OCI-LY3 (cell line): ENCODE results near the gene RIPPLY1.

ENCODE experiments used
- H2AFZ ChIP-seq: fragments of 200-600, 300-600 bp; shearing (Covaris generic); 2 replicates; pipeline ENCODE4 v1.6.0; 2014; ENCODE audit warnings: antibody characterized with exemption, low read depth, low read length
- H3K27ac ChIP-seq: fragments of 200-600, 300-600 bp; sonication (generic); 2 replicates; pipeline ENCODE4 v1.5.1; 2014; ENCODE audit warnings: mild to moderate bottlenecking, low read length, moderate library complexity, mixed read lengths
- H3K27me3 ChIP-seq: fragments of 200-600, 300-600 bp; sonication (generic); 2 replicates; pipeline ENCODE4 v1.6.1; 2014; ENCODE audit warnings: low read depth, low read length, mixed read lengths
- H3K36me3 ChIP-seq: fragments of 200-600, 300-600 bp; sonication (generic); replicated peaks from 2 replicates; pipeline ENCODE3; 2014; ENCODE audit warnings: low read depth, low read length, mixed read lengths
- H3K4me1 ChIP-seq: fragments of 300-600, 200-600 bp; sonication (generic); 2 replicates; pipeline ENCODE4 v1.6.1; 2014; ENCODE audit warnings: low read length, mixed read lengths
- H3K4me2 ChIP-seq: fragments of 200-600, 300-600 bp; sonication (generic); 2 replicates; pipeline ENCODE4 v1.6.1; 2014; ENCODE audit warnings: low read length, mixed read lengths
- H3K4me3 ChIP-seq: fragments of 300-600, 200-600 bp; sonication (generic); 2 replicates; pipeline ENCODE4 v1.5.1; 2014; ENCODE audit warnings: antibody characterized with exemption, mild to moderate bottlenecking, low read length, moderate library complexity
- H3K79me2 ChIP-seq: fragments of 300-600, 200-600 bp; shearing (Covaris generic); 2 replicates; pipeline ENCODE4 v1.6.1; 2014; ENCODE audit warnings: mild to moderate bottlenecking, low read length, mixed read lengths
- H3K9ac ChIP-seq: fragments of 300-600, 200-600 bp; shearing (Covaris generic); 2 replicates; pipeline ENCODE4 v1.6.0; 2014; ENCODE audit warnings: mild to moderate bottlenecking, low read length, moderate library complexity
- H3K9me3 ChIP-seq: fragments of 200-600, 300-600 bp; shearing (Covaris generic); 2 replicates; pipeline ENCODE4 v1.6.1; 2014; ENCODE audit warnings: low read length, mixed read lengths; ENCODE audit not compliant: insufficient read depth
- H4K20me1 ChIP-seq: fragments of 200-600, 300-600 bp; sonication (generic); 2 replicates; pipeline ENCODE4 v1.6.1; 2016; ENCODE audit warnings: low read length, mixed read lengths; ENCODE audit not compliant: insufficient read depth
- CTCF ChIP-seq: fragments of 200-600, 300-600 bp; sonication (generic); IDR thresholded peaks from 2 replicates; pipeline ENCODE4 v1.5.1; 2014; ENCODE audit warnings: antibody characterized with exemption, low read length, low read depth
- EZH2phosphoT487 ChIP-seq: fragments of 200-600 bp; shearing (Covaris generic); IDR thresholded peaks from 2 replicates; pipeline ENCODE4 v1.6.1; 2018; ENCODE audit warnings: antibody characterized with exemption, mixed run types, low read depth

Gene RIPPLY1

GRCh38 chrX:106901341-106901740 is 1.8 kb downstream of the RIPPLY1 start:
- Histone ChIP-seq H2AFZ (no peak overlapping the region), H4K20me1 (no peaks in the 10 kb centered on the region), H3K4me1 (no peaks in the 10 kb centered on the region), H3K9me3 (no peaks in the 10 kb centered on the region), H3K79me2 (no peaks in the 10 kb centered on the region), H3K4me2 (no peak overlapping the region), H3K27me3 (no peaks in the 10 kb centered on the region), H3K36me3 (no peaks in the 10 kb centered on the region), H3K27ac (no peak overlapping the region), H3K9ac (no peak overlapping the region), H3K4me3 (no peak overlapping the region)
- TF ChIP-seq EZH2phosphoT487: no peak

DNA sequence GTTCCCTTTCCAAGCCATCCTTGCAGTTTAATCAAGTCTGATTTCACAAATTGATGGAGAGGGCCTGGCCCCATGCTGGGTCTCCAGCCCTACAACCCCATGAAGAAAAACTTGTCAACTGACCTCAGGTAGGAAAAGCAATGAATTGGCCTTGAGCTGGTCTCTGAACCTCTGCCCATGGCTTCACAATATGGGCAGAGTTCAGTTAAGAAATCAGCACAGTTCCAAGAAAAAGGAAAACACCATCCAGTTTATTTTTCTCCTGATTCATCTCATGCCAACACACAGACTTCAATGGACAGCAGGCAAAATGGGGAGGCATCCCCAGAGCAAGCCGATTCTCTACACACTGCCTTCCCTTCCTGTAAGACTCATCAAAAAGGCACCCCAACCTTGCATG is 3.3 kb downstream of the RIPPLY1 start:
- TF ChIP-seq EZH2phosphoT487 (no peak), CTCF (no peak)
- no peaks in the 10 kb centered on the region for H4K20me1 ChIP-seq
- no peak overlapping the region for H3K9ac ChIP-seq
- no peaks in the 10 kb centered on the region for H3K79me2 ChIP-seq
- no peaks in the 10 kb centered on the region for H3K36me3 ChIP-seq
- no peak overlapping the region for H2AFZ ChIP-seq
- no peak overlapping the region for H3K4me3 ChIP-seq
- H3K4me1 ChIP-seq: no peaks in the 10 kb centered on the region
- H3K9me3 ChIP-seq: no peaks in the 10 kb centered on the region
- H3K27me3 ChIP-seq: no peaks in the 10 kb centered on the region
- no peak overlapping the region for H3K27ac ChIP-seq
- no peak overlapping the region for H3K4me2 ChIP-seq

GRCh38 chrX:106899276-106899675 is 3.9 kb downstream of the RIPPLY1 start:
- H4K20me1 ChIP-seq: no peaks in the 10 kb centered on the region
- no peak overlapping the region for H2AFZ ChIP-seq
- no peak overlapping the region for H3K4me3 ChIP-seq
- no peaks in the 10 kb centered on the region for H3K27me3 ChIP-seq
- H3K27ac ChIP-seq: no peak overlapping the region
- no peaks in the 10 kb centered on the region for H3K9me3 ChIP-seq
- no peak for TF ChIP-seq EZH2phosphoT487
- no peak for TF ChIP-seq CTCF
- no peaks in the 10 kb centered on the region for H3K36me3 ChIP-seq
- no peaks in the 10 kb centered on the region for H3K79me2 ChIP-seq
- no peak overlapping the region for H3K9ac ChIP-seq
- no peaks in the 10 kb centered on the region for H3K4me1 ChIP-seq
- no peak overlapping the region for H3K4me2 ChIP-seq

DNA sequence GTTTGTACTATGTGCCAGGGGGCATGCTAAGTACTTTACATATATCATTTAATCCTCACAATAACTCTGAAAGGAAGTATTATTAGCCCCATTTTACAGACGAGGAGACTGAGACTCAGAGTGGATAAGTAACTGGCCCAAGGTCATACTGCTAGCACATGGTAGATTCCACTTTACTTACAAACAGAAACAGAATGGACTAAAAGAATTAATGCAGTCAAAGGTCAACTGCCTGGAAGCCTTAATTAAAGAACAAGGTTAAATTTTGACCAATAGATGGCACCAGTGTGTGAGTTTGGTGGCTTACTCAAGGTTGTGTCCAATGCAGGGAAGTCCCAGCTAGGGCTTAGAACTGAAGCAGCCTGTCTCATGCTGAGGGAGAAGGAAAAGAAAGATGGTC is 4.7 kb downstream of the RIPPLY1 start:
- no peak overlapping the region for H3K9ac ChIP-seq
- H4K20me1 ChIP-seq: no peaks in the 10 kb centered on the region
- no peak overlapping the region for H2AFZ ChIP-seq
- no peaks in the 10 kb centered on the region for H3K79me2 ChIP-seq
- H3K4me3 ChIP-seq: no peak overlapping the region
- peak; percentile 50 for TF ChIP-seq CTCF
- no peak for TF ChIP-seq EZH2phosphoT487
- no peak overlapping the region for H3K4me2 ChIP-seq
- no peaks in the 10 kb centered on the region for H3K27me3 ChIP-seq
- no peak overlapping the region for H3K27ac ChIP-seq
- no peaks in the 10 kb centered on the region for H3K4me1 ChIP-seq
- no peaks in the 10 kb centered on the region for H3K9me3 ChIP-seq
- no peaks in the 10 kb centered on the region for H3K36me3 ChIP-seq

DNA sequence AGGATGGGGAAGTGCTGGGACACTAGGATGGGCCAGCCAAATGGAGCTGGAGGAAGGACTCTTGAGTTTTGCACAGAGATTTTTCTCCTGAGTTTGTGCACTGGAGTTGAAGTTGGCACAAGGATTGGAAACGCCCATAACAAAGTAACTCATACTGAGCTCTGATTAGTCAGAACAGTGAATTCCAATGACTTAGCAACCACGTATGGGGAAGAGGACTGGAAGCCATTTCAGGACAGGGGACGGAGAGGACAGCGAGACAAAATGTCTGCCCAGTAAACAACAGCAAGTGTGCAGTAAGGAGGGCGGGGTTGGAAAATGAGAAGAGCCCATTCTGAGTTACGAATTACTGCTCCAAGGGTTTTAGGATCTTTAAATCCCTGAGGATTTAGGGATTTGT is 5.9 kb downstream of the RIPPLY1 start:
- no peak overlapping the region for H2AFZ ChIP-seq
- H3K27ac ChIP-seq: no peak overlapping the region

More for the DNA sequence above, 5.9 kb downstream of the RIPPLY1 start:
- H3K4me1 ChIP-seq: no peaks in the 10 kb centered on the region
- no peaks in the 10 kb centered on the region for H3K9me3 ChIP-seq
- H3K4me3 ChIP-seq: no peak overlapping the region
- no peaks in the 10 kb centered on the region for H3K27me3 ChIP-seq
- H3K79me2 ChIP-seq: no peaks in the 10 kb centered on the region
- no peak overlapping the region for H3K9ac ChIP-seq
- no peaks in the 10 kb centered on the region for H3K36me3 ChIP-seq
- TF ChIP-seq EZH2phosphoT487: no peak
- TF ChIP-seq CTCF: no peak
- H4K20me1 ChIP-seq: no peaks in the 10 kb centered on the region
- H3K4me2 ChIP-seq: no peak overlapping the region
